Sigmoid colon (tissue), 7 donors: ENCODE data around the gene SYTL2. TPM values are rescaled to one million over a fixed set of nuclear protein-coding genes. Genes with fewer than 3 reads are reported as not detected.
A peak's percentile ranks its signal among the peaks of the same experiment; 100 is the strongest.

Source experiments
- DNase-seq: peaks from one replicate; pipeline ENCODE4 v3.0.0-alpha.2; 2019
- H3K27ac ChIP-seq, 4 donors: fragments of 200-600 bp; sonication (generic); one replicate each; pipeline ENCODE4 v1.5.1; 2016 to 2019; ENCODE audit warnings: mild to moderate bottlenecking in 1 of 4
- H3K27me3 ChIP-seq, 3 donors: fragments of 200-600 bp; sonication (generic); one replicate each; pipeline ENCODE4 v1.5.1; 2019; ENCODE audit warnings: mild to moderate bottlenecking in 1 of 3
- H3K36me3 ChIP-seq, 4 donors: fragments of 200-600 bp; sonication (generic); one replicate each; pipeline ENCODE4 v1.5.1; 2016 to 2019
- H3K4me1 ChIP-seq, 4 donors: fragments of 200-600 bp; sonication (generic); one replicate each; pipeline ENCODE4 v1.5.1; 2017 to 2019
- H3K4me3 ChIP-seq, 4 donors: fragments of 200-600 bp; sonication (generic); one replicate each; pipeline ENCODE4 v1.5.1; 2017 to 2019; ENCODE audit warnings: mild to moderate bottlenecking in 2 of 4, moderate library complexity in 1 of 4
- H3K9me3 ChIP-seq, 4 donors: fragments of 200-600 bp in 3 of 4; sonication (generic) in 3 of 4; one replicate each; pipeline versions ENCODE4 v1.5.1 to v1.6.1; 2013 to 2019
- EP300 ChIP-seq, 4 donors: sonication (generic); formaldehyde crosslinking; IDR thresholded peaks; one replicate each; pipeline ENCODE4 v1.6.1; 2017; ENCODE audit warnings: antibody characterized with exemption in 4 of 4
- POLR2A ChIP-seq, 2 donors: fragments of 450-650 bp; IDR thresholded peaks; one replicate each; pipeline ENCODE4 v1.6.1; 2016; ENCODE audit warnings: antibody characterized with exemption in 2 of 2, mild to moderate bottlenecking in 2 of 2, moderate library complexity in 2 of 2
- POLR2AphosphoS5 ChIP-seq, 4 donors: sonication (generic); formaldehyde crosslinking; IDR thresholded peaks; one replicate each; pipeline ENCODE4 v1.6.1; 2017; ENCODE audit warnings: antibody characterized with exemption in 4 of 4
- WGBS, 2 donors: extraction: QIAGEN DNeasy Blood & Tissue Kit; methylation state at CpG; one replicate each; pipeline ENCODE4 v1.1.7; 2013; 5-methylcytosine and 5-hydroxymethylcytosine counted together
- intact Hi-C: fragments of 100-400 bp; cut with DNase I; formaldehyde crosslinking; loops from one replicate; pipeline ENCODE4 v1.15.1; 2023
- polyA plus RNA-seq, 3 donors: library from polyadenylated mRNA; stranded (reverse); fragments of 200-250 nt; gene quantifications; one replicate each; pipeline ENCODE4 v1.2.3, GENCODE V29; 2013
- total RNA-seq, 4 donors: library from RNA; depleted of rRNA; stranded (reverse); fragments of >200 nt; gene quantifications; one replicate each; pipeline ENCODE4 v1.1.0, GENCODE V29; 2016
- TF ChIP-seq, protein P1 (sequence below), 4 experiments: fragments of 450-650 bp in 3 of 4; fragments of 200-600 bp in 1 of 4; IDR thresholded peaks; one replicate each; pipeline ENCODE4 v1.5.1; 2016 to 2019; ENCODE audit warnings: antibody characterized with exemption in 4 of 4, mild to moderate bottlenecking in 3 of 4, moderate library complexity in 2 of 4
- donor health status: healthy with polysubstance abuse.
- donor health status: Bipolar disorder and iron deficiency.
- donor health status: healthy.

SYTL2 gene
- total and polyA plus RNA-seq, 7 donors: 9.0 to 104 (median 30.2) TPM

DNA sequence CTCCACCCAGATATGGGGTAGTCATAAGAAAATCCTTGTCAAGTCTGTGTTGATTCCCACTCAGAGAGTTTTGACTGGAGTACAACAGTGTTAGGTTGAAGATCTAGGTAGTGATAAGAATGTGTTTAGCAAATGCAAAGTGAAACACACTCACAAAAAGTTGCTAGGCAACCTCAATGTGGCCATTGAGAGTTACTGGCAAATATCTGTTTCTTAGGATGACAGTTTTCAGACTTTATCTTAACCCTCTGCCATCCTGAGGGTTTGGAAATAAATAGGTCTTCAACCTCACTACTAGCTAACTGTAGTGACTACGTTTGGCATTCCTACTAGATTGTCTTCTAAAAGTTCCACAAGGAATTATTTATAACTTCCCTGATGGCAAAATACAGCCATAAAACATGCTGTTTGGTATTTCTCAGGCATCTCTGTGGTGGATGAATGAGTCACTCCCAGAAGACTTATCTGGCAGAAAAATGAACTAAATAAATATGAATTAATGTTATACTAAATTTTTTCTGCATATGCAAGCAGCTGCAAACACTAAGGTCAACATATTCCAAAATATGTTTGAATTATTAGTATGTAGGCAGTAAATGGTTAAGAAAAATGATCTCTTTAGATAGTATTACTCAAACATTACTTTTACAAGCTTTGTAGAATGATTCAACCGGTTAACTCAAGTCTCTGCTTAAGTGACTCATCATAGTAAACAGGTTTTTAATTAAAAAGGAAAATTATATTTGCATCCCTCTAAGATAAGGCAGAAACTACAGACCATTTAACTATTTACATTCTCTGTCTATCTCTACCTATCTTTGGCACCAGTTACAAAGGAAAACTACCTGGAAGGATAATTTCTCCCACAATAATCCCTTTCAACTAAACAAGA lies 17.1 kb upstream of the SYTL2 start:
- Histone ChIP-seq H3K36me3 (no peaks in the 10 kb centered on the region), H3K27me3 (no peaks in the 10 kb centered on the region), H3K4me1 (peaks cover 0 to 39% (median 31%) of the 10 kb centered on the region in 4 donors), H3K4me3 (no peak overlapping the region), H3K27ac (peak overlapping the region in 3 of 4 donors; percentile 15 to 45 (median 31)), H3K9me3 (no peaks in the 10 kb centered on the region)
- peak in 1 of 4 donors; percentile 18 for TF ChIP-seq POLR2AphosphoS5 (IDR thresholded peaks at IDR 0.05)
- TF ChIP-seq, protein P1, sequence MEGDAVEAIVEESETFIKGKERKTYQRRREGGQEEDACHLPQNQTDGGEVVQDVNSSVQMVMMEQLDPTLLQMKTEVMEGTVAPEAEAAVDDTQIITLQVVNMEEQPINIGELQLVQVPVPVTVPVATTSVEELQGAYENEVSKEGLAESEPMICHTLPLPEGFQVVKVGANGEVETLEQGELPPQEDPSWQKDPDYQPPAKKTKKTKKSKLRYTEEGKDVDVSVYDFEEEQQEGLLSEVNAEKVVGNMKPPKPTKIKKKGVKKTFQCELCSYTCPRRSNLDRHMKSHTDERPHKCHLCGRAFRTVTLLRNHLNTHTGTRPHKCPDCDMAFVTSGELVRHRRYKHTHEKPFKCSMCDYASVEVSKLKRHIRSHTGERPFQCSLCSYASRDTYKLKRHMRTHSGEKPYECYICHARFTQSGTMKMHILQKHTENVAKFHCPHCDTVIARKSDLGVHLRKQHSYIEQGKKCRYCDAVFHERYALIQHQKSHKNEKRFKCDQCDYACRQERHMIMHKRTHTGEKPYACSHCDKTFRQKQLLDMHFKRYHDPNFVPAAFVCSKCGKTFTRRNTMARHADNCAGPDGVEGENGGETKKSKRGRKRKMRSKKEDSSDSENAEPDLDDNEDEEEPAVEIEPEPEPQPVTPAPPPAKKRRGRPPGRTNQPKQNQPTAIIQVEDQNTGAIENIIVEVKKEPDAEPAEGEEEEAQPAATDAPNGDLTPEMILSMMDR (IDR thresholded peaks at IDR 0.05): no peak
- DNase-seq: no peak
- intact Hi-C loops: no loop called here
- WGBS, 2 donors: 4 to 32% methylated on average over 2 of the region's 2 CpGs

DNA sequence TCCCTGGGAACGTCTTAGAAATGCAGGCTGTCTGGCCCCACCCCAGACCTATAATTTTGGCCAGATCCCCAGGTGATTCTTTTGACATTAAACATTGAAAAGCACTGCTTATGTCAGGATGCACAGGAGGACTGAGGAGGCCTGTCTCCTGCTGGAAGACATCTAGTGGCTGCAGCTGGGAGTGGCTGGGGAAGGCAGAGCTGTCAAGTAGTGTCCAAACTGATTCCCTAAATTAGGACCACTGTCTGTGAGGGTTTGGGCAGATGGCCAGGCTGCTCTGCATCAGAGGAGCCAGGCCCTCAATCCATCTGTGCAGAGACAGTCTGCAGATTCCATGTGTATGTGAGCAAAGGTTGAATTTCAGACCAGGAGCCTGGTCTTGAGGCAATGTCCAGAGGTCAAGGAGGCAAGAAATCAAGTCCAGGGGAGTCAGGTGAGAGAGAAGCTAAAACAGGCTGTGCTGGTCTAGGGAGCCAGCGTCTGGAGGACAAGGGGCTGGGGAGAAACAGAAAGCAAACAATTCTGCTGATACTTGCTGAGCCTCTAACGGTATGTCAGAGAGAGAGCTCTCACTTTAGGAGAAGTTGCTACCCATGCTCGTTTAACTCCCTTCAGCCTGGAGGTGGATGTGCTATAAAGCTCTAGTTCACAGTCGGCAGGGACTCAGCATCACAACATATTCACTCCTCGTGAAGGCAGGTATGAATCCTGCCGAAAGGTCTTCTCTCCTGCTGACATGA lies 15.3 kb upstream of the SYTL2 start:
- H3K36me3 ChIP-seq: no peaks in the 10 kb centered on the region
- H3K27ac ChIP-seq: peak overlapping the region in 1 of 4 donors; percentile 45
- no peak for DNase-seq
- intact Hi-C loops: no loop called here
- TF ChIP-seq POLR2A (IDR thresholded peaks at IDR 0.05): no peak
- TF ChIP-seq, protein P1 (IDR thresholded peaks at IDR 0.05): peak in 3 of 4 experiments; percentile 21 to 30 (median 28)
- 55 to 72% methylated on average over 7 of the region's 7 CpGs for WGBS, 2 donors
- peaks cover 0 to 29% (median 27%) of the 10 kb centered on the region in 4 donors for H3K4me1 ChIP-seq
- no peaks in the 10 kb centered on the region for H3K27me3 ChIP-seq
- H3K9me3 ChIP-seq: no peaks in the 10 kb centered on the region
- no peak overlapping the region for H3K4me3 ChIP-seq

DNA sequence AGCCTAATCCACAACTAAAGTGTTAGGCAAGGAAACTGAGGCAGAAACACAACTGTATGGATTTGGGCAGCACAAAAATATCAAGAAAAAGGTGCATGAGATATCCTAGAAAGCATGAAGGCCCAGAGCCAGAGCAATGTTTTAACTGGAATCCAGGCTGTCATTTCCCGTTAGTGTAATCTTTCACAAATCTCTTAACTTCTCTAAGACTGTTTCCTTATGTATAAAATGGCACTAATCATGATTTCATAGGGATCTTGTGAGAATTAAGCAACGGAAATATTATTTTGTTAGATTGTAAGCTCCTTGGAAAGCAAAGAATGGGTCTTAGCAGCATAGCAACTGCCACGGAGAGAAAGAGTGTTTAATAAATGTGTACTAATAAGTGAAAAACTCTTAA lies 14.7 kb upstream of the SYTL2 start:
- no peak for TF ChIP-seq POLR2AphosphoS5 (IDR thresholded peaks at IDR 0.05)
- TF ChIP-seq EP300 (IDR thresholded peaks at IDR 0.05): no peak
- no peak for TF ChIP-seq POLR2A (IDR thresholded peaks at IDR 0.05)
- TF ChIP-seq, protein P1 (IDR thresholded peaks at IDR 0.05): no peak
- WGBS, 2 donors: 78 to 81% methylated on average over 3 of the region's 3 CpGs
- intact Hi-C loops: no loop called here
- Histone ChIP-seq H3K27ac (no peak overlapping the region), H3K36me3 (no peaks in the 10 kb centered on the region), H3K4me3 (no peak overlapping the region), H3K9me3 (no peaks in the 10 kb centered on the region), H3K27me3 (no peaks in the 10 kb centered on the region), H3K4me1 (peaks cover 0 to 29% (median 27%) of the 10 kb centered on the region in 4 donors)
- no peak for DNase-seq

DNA sequence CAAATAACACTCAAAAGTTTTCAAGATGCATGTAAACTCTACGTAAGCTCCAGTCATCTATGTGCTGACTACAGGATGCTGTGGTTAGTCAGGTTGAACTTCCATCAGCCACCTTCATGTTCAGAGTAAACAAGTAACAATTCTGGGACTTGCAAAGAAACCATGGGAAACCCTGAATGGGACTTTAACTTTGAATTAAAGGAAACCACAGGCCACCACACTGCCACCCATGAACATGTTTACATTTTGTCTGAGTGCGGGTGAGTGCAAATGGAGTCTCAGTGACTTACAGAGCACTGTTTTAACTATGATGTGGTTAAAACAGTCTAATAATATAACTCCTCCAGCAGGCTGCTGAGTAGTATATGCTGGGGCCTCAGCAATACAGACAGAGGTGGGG lies 12.9 kb upstream of the SYTL2 start:
- no peak overlapping the region for H3K27ac ChIP-seq
- H3K27me3 ChIP-seq: no peaks in the 10 kb centered on the region
- WGBS, 2 donors: 49 to 81% methylated on average over 2 of the region's 2 CpGs
- TF ChIP-seq POLR2AphosphoS5 (IDR thresholded peaks at IDR 0.05) (no peak), POLR2A (IDR thresholded peaks at IDR 0.05) (no peak), EP300 (IDR thresholded peaks at IDR 0.05) (no peak)
- TF ChIP-seq, protein P1 (IDR thresholded peaks at IDR 0.05): no peak
- no peaks in the 10 kb centered on the region for H3K9me3 ChIP-seq
- H3K4me1 ChIP-seq: peaks cover 0 to 29% (median 27%) of the 10 kb centered on the region in 4 donors
- H3K36me3 ChIP-seq: no peaks in the 10 kb centered on the region
- intact Hi-C loops: no loop called here
- H3K4me3 ChIP-seq: no peak overlapping the region
- DNase-seq: no peak
